Esophagus squamous epithelium (tissue), 4 donors: ENCODE results near the gene PRKN.

Source experiments
- POLR2A ChIP-seq, 4 donors: fragments of 450-650 bp; IDR thresholded peaks; one replicate each; pipeline ENCODE4 v1.6.1; 2017; ENCODE audit warnings: antibody characterized with exemption in 4 of 4, mild to moderate bottlenecking in 4 of 4, moderate library complexity in 3 of 4
- TF ChIP-seq, protein P1 (sequence below), 6 experiments: fragments of 450-650 bp in 4 of 6; fragments of 200-600 bp in 2 of 6; sonication (generic) in 2 of 6; IDR thresholded peaks; one replicate each; pipeline ENCODE4 v1.5.1; 2016 to 2019; ENCODE audit warnings: antibody characterized with exemption in 6 of 6, mild to moderate bottlenecking in 4 of 6, moderate library complexity in 4 of 6

GRCh38 chr6:161449521-161449920 lies 1278.0 kb downstream of the PRKN start:
- TF ChIP-seq POLR2A (IDR thresholded peaks at IDR 0.05) = no peak
- TF ChIP-seq, protein P1, sequence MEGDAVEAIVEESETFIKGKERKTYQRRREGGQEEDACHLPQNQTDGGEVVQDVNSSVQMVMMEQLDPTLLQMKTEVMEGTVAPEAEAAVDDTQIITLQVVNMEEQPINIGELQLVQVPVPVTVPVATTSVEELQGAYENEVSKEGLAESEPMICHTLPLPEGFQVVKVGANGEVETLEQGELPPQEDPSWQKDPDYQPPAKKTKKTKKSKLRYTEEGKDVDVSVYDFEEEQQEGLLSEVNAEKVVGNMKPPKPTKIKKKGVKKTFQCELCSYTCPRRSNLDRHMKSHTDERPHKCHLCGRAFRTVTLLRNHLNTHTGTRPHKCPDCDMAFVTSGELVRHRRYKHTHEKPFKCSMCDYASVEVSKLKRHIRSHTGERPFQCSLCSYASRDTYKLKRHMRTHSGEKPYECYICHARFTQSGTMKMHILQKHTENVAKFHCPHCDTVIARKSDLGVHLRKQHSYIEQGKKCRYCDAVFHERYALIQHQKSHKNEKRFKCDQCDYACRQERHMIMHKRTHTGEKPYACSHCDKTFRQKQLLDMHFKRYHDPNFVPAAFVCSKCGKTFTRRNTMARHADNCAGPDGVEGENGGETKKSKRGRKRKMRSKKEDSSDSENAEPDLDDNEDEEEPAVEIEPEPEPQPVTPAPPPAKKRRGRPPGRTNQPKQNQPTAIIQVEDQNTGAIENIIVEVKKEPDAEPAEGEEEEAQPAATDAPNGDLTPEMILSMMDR (IDR thresholded peaks at IDR 0.05) = no peak
